ENCODE results near the gene PINK1.

DNA sequence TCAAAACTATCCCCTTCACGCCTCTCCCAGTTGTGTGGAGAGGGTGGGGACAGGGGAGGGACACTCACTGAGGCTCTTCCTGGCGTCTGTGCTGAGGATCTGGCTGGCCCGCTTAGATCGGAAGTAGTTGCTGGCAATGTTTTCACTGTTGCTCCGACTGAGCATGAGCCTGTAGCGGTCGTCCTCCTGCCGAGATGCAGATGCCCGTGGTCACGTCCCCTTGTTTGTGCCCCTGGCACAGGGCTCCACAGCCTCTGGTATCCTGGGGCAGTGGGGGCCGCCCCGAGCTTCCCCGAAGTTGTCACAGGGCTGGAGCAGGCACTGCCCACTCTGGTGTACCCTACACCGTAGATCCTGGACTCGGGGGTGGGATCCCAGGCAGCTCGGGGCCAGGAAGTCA lies 32.9 kb downstream of the PINK1 start:
- TF ChIP-seq CTCF (IDR thresholded peaks at IDR 0.05; ENCODE audit: low read depth, low read length, poor library complexity, severe bottlenecking): no peak
- TF ChIP-seq EZH2phosphoT487 (IDR thresholded peaks at IDR 0.05; ENCODE audit: borderline replicate concordance, low read length): no peak

Measured in DOHH2 (cell line).